Left colon (tissue), 2 donors: ENCODE data around the gene FMN1. TPM values are rescaled to one million over a fixed set of nuclear protein-coding genes. Genes with fewer than 3 reads are reported as not detected.

Source experiments
- ATAC-seq: fragments of 200-7000 bp; cut with Tn5 transposase; one replicate; pipeline ENCODE4 v1.9.1; 2020; ENCODE audit warnings: mild to moderate bottlenecking, moderate library complexity
- DNase-seq, 2 donors: peaks; one replicate each; pipeline ENCODE4 v3.0.0-alpha.2; 2020
- intact Hi-C, 2 donors: fragments of 100-400 bp; cut with DNase I in 1 of 2; cut with micrococcal nuclease in 1 of 2; formaldehyde crosslinking; loops; one replicate each; pipeline versions ENCODE4 v1.11.2 to v1.14.0; 2022; cut with DNase I, micrococcal nuclease
- total RNA-seq, 2 donors: library from RNA; stranded (reverse); fragmentation: NEBNext Ultra II Directional; extraction: Animal tissue kit (Norgen Biotek cat#: 25700); gene quantifications; one replicate each; pipeline ENCODE4 v1.2.1, GENCODE V29; 2021
- donor health status: DM: no; HTN: no; CAD: no.
- donor health status: DM: yes; HTN: yes; CAD: no.

FMN1 gene
- total RNA-seq, 2 donors from 2014 or later: 36.2 to 48.3 TPM

GRCh38 chr15:32746116-32746857 is 448.2 kb downstream of the FMN1 start:
- no peak for ATAC-seq
- no peak for DNase-seq
- intact Hi-C loops: no loop called here

- DNase-seq (no peak), ATAC-seq (no peak)
- intact Hi-C loops: no loop called here
Measured at GRCh38 chr15:32743411-32744140, 450.9 kb downstream of the FMN1 start.

GRCh38 chr15:32739522-32740063 is 454.9 kb downstream of the FMN1 start:
- no peak for ATAC-seq
- no peak for DNase-seq

GRCh38 chr15:32738666-32739065 is 455.8 kb downstream of the FMN1 start:
- intact Hi-C loops: no loop called here
- DNase-seq (no peak), ATAC-seq (no peak)

More at GRCh38 chr15:32739522-32740063, 454.9 kb downstream of the FMN1 start:
- intact Hi-C loops: no loop called here

GRCh38 chr15:32737304-32737703 is 457.2 kb downstream of the FMN1 start:
- intact Hi-C loops: no loop called here
- ATAC-seq (no peak), DNase-seq (no peak)

GRCh38 chr15:32736701-32737061 is 457.8 kb downstream of the FMN1 start:
- intact Hi-C loops: no loop called here
- no peak for ATAC-seq

GRCh38 chr15:32735989-32736700 is 458.4 kb downstream of the FMN1 start:
- no peak for ATAC-seq
- intact Hi-C loops: no loop called here
- no peak for DNase-seq

More at GRCh38 chr15:32736701-32737061, 457.8 kb downstream of the FMN1 start:
- no peak for DNase-seq

GRCh38 chr15:32733281-32733680 is 461.2 kb downstream of the FMN1 start:
- intact Hi-C loops: no loop called here
- ATAC-seq: no peak
- no peak for DNase-seq

GRCh38 chr15:32732574-32733157 is 461.8 kb downstream of the FMN1 start:
- DNase-seq: no peak
- intact Hi-C loops: no loop called here
- ATAC-seq: no peak

GRCh38 chr15:32730677-32731654 is 463.5 kb downstream of the FMN1 start:
- intact Hi-C loops: no loop called here
- peak; percentile 87 to 96 for DNase-seq
- peak; percentile 100 for ATAC-seq

- ATAC-seq: no peak
- intact Hi-C loops: no loop called here
Measured at GRCh38 chr15:32729700-32730395, 464.7 kb downstream of the FMN1 start.

GRCh38 chr15:32723171-32723948 is 471.2 kb downstream of the FMN1 start:
- ATAC-seq (no peak), DNase-seq (no peak)
- intact Hi-C loops: no loop called here

More at GRCh38 chr15:32729700-32730395, 464.7 kb downstream of the FMN1 start:
- DNase-seq: no peak

- DNase-seq: no peak
- ATAC-seq: no peak
- intact Hi-C loops: no loop called here
Measured at GRCh38 chr15:32722136-32722535, 472.4 kb downstream of the FMN1 start.

GRCh38 chr15:32721596-32721995 is 472.9 kb downstream of the FMN1 start:
- intact Hi-C loops: no loop called here
- no peak for DNase-seq
- no peak for ATAC-seq

- ATAC-seq (peak; percentile 62), DNase-seq (peak in 1 of 2 donors; percentile 29)
- intact Hi-C loops: no loop called here
Measured at GRCh38 chr15:32718821-32719716, 475.4 kb downstream of the FMN1 start.
